Activated T-cell treated with anti-CD3 and anti-CD28 coated beads for 1 hour (primary cell): ENCODE measurements around the gene AMOTL1.

Experiments used
- DNase-seq: peaks from one replicate; pipeline ENCODE4 v3.0.0-alpha.2; 2020; ENCODE audit warnings: low read depth

The AMOTL1 gene

GRCh38 chr11:94857337-94857736 is 89.2 kb downstream of the AMOTL1 start:
- DNase-seq, result no peak

DNA sequence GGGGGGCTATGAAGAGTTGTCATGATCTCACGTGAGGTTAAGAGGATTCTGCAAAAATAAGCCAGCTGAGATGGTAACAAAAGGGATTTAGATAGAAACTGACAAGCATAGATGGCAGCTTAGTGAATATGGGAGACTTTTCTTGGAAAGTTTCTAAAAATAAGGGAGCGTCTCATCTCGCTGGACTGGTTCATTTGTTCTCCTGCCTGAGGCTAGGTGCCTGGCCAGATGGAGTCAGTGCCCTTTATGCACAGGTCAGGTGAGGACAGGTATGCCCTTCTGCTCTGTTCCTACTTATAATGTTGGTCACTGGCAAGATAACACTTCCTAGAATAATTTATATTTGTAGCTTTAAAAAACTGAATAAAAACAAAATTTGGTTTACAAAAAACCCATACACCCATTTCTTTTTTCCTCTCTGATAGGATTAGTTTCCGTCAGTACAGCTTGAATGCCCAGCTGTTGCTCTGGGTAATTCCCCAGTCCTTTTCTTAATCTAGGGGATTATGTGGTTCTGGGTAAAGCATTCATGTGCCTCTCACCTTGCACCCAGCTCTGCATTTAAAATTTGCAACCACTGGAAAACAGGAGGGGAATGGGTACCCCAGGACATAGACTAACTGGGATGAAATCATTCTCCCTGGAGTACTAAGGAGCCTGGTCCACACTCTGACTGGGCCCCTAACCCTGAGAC is 90.0 kb downstream of the AMOTL1 start:
- no peak for DNase-seq

GRCh38 chr11:94860333-94860732 is 92.2 kb downstream of the AMOTL1 start:
- no peak for DNase-seq

DNA sequence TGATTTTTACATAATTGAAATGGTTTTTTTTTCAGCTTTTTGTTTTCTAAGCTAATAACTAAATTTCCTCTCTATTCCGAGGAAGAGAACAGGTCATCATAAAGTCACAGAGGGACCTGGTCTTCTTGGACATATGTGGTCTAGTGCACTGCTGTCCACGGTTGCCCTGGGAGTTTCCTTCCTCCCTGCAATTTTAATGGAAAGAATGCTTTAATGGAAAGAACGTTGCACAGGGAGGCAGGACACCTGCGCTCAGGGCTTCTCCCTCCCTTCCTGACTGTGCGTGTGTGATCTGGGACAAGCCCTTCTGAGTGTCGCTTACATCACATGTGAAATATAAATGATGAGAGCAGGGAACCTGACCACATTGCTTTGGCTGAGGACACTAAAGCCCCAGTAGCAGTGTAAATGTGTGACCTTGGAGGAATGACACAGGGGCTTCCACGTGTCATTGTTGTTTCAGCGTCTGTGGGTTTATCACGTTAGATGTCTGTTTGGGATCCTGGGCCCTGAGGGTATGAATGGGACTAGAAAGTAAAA is 93.2 kb downstream of the AMOTL1 start:
- DNase-seq, result no peak

GRCh38 chr11:94862926-94863880 is 95.0 kb downstream of the AMOTL1 start:
- no peak for DNase-seq

DNA sequence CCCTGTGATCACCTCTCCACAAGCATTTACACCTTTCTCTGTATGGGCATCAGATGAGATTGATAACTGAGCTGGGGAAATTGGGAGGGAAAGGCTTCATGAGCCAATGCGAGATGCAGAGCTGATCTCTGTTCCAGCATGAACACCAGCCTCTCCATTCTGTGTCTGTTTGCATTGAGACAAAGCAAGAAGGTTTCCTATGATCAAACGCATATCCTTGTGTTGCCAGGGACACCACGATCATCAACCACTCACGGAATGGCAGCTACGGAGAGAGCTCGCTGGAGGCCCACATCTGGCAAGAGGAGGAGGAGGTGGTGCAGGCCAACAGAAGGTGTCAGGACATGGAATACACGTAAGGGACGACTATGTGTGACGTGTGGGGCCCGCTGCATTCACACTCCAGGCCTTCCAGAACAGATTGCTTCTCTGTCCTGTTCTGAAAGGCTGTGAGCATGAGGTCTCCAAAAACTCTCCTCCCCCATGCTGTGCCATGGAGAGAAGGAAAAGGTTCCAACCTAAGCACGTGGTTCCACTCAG is 96.4 kb downstream of the AMOTL1 start:
- DNase-seq, result no peak

GRCh38 chr11:94866231-94866822 is 98.2 kb downstream of the AMOTL1 start:
- DNase-seq, result no peak

DNA sequence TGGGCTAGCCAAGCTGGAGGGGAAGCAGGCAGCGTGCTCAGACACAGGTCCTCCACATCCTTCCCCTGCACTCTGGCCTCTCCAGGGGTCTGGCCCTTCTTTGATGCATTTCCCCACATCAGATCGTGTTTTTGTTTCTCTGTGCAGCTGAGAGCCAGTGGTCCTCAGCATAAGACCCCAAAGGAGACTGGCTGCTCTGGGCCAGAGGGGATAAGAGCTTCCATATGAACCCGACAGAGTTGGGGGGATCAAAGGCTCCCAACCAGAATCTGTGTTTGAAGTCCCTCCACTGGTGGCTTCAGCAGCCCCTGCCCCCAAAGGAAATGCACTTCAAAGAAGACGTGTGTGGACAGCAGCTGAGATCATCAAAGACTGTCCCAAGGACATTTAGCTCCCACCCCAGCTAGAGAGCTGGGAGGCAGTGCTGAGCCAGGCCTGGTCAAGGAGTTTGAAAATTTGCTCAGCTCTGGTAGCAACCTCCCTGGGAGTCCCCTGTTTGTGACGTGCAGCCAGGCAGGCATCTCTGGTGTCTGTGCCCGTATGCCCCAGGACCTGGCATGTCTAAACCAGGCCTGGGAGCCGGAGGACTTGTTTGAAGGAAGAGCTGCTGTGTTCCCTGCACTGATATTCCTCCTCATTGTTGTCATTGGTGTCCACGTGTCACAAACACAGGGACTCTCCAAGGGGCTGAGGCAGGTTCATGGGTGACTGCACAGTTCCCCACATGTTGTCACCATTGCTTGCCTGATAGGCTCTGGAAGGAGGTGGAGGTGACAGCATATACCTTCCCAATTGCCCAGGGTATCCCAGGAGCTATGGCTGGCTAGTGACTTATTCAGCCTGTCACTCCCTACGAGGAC is 99.0 kb downstream of the AMOTL1 start:
- DNase-seq, result no peak

- DNase-seq, result no peak
These were observed 100.3 kb downstream of the AMOTL1 start for GRCh38 chr11:94868468-94868867.

- no peak for DNase-seq
These were observed 101.0 kb downstream of the AMOTL1 start for GRCh38 chr11:94869186-94869585.

- no peak for DNase-seq
These were observed 102.3 kb downstream of the AMOTL1 start for GRCh38 chr11:94870422-94870821.

DNA sequence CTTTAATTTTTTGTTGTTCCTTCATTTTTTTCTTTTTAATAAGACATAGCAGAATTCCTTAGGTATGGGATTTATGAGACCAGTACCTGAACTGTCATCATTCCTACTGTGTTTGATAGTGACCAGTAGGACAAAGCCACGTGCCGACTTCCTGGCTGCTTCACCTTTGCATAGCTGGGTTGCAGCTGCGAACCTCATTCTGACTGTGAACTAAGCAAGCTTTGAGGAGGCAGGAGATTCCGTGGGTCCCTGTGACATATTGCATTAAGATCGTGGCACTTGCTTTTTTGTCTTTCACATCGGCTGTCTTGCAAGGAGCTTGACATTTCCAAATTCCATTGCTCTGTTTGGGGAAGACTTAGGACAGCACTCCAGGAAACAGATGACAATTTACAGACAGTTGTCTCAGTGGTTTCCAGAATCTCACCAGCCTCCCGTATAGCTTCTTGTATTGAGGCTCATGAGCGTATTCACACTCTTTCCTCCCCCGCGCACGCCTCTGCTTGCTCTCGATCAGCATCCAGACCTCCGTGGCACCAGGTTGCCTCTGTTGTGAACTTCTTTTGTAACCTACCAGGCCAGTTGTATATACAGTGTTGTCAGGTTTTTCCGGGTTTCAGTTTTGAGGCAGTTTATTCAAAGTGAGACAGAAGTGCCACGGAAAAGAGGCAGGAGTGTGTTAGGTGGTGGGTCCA is 103.5 kb downstream of the AMOTL1 start:
- no peak for DNase-seq

DNA sequence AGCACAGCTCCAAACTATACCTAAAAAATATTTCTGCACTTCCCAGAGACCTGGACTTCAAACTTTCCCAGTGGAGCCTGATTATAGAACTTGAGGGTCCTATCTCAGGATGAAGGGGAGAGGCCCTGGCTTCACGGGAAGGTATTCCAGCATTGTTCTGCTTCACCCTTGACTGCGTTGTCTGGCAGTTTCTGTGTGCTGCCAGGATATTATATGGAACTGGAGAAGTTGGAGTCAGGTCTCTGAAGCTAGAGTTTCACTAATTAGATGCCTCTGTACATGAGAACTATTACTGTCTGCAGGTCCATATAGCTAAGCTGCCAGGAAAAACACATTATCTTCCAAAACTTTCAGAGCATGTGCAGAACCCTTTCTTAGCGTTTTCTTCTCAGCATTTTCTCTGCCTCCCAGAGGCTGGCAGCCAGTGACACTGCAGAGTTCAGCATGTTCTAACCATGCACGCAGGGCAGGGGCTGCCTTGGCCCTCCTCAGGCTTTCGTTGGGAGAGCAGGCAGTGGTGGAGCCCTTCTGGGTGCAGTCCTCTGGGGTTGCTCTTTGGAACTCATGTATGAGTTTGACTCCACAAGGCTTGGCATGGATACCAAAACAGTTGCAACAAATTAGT is 105.9 kb downstream of the AMOTL1 start:
- no peak for DNase-seq

DNA sequence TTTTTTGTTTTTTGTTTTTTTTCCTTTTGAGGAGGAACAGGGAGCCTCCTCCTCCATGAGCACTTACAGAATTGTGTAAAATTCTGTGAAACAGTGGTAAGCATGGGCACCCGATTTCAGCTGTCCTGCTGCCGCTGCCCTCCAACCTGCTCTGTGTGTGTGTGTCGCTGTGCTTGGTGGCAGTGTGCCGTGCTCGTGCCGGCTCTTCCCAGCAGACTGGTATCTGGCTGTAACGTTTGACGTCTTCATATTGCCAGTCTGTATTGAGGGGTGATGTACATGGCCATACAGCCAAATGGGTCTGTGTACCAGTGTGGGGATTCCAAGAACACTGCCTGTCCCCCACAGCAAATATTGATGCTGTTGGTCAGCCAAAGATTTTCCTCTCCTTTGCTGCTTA is 108.1 kb downstream of the AMOTL1 start:
- no peak for DNase-seq

- DNase-seq, result peak; percentile 11
These were observed 108.7 kb downstream of the AMOTL1 start for GRCh38 chr11:94876645-94877442.

- DNase-seq, result no peak
These were observed 109.5 kb downstream of the AMOTL1 start for GRCh38 chr11:94877443-94878200.

DNA sequence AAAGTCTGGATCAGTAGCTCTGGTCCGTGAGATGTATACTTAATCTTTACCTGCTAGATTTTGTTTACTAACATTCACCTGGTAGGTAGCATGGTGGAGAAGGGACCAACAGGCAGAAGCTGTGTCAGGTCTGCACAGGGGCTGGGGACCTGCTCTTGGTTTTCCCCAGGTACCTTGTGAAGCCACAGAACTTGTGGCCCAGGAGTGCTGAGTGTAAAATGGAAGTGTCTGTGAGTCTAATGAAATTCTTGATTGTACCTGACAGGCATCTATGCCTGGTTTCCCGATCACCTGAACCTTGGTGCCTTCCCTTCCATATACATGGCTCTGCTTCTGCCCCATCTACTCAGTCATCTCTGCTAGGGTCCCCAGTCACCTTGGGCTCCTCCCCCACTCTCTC is 110.8 kb downstream of the AMOTL1 start:
- no peak for DNase-seq

DNA sequence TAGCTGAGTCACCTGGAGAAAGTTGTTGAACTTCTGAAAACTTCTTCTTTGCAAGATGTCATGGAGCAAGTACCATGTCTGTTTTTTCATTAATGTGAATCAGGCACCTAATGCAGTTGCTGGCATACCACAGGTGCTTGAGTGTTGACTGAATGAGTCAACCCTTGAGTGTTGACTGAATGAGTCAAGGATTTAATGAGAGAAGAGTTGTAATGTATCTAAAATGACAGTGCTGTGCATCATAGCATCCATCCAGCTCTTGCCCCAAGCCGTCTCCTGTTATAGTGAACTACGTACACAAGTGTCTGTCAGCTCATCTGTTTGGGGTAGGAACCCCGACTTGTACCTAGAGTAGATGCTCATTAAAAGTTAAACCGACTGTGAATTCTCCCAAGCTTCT is 112.1 kb downstream of the AMOTL1 start:
- no peak for DNase-seq

DNA sequence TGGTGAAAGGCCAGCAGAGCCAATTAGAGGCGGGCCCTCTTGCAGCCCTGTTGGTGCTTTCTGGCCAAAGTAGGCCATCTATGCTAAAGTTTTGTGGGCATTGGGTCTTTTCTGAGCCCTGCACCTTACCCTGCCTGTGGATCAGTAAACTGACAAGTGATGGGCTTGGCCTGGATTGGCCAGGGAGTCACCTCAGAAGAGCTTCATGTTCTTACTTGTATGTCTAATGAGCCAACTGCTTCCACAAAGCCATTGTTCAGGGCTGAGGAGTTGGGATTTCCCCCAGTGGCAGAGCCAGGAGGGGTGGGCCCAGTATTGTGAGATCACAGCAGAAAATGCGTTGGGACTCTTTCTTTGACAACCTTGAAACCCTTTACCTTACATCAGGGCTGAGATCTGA is 114.8 kb downstream of the AMOTL1 start:
- no peak for DNase-seq
